Neural progenitor cell (in vitro differentiated cells): Measurements from ENCODE around the gene SYNC.

Experiments used
- CTCF ChIP-seq: fragments of 200-600 bp; sonication (generic); IDR thresholded peaks from 2 replicates; pipeline ENCODE4 v1.5.1; 2017; ENCODE audit warnings: antibody characterized with exemption, mild to moderate bottlenecking
- EZH2 ChIP-seq: fragments of 200-600 bp; sonication (generic); IDR thresholded peaks from 2 replicates; pipeline ENCODE4 v1.6.1; 2017; ENCODE audit warnings: antibody characterized with exemption, mild to moderate bottlenecking, moderate library complexity
- EZH2phosphoT487 ChIP-seq: fragments of 200-600 bp; sonication (generic); IDR thresholded peaks from 2 replicates; pipeline ENCODE4 v1.6.1; 2017; ENCODE audit warnings: antibody characterized with exemption

- TF ChIP-seq CTCF (no peak), EZH2 (no peak), EZH2phosphoT487 (no peak)
Measured at GRCh38 chr1:32725615-32725982, 23.0 kb upstream of the SYNC start.
